A549 (cell line): Measurements from ENCODE around the gene CACNA1C. TPM values are rescaled to one million over a fixed set of nuclear protein-coding genes. Genes with fewer than 3 reads are reported as not detected.
A peak's percentile ranks its signal among the peaks of the same experiment; 100 is the strongest.

Experiments used
- ATAC-seq, 2 experiments: fragments of 200-7000 bp in 1 of 2; fragments of >200 bp in 1 of 2; cut with Nextera tagmentation in 1 of 2; cut with Tn5 transposase in 1 of 2; 3 replicates each; pipeline versions ENCODE4 v1.8.0 to v1.9.1; 2018 to 2020; ENCODE audit warnings: mild to moderate bottlenecking in 1 of 2, moderate library complexity in 1 of 2
- CTCF ChIA-PET: fragments of 300-600 bp; sonication (Branson Sonifier 250); formaldehyde crosslinking; extraction: SDS; loops from one replicate; lab custom pipeline; 2021; ENCODE audit warnings: antibody characterized with exemption, inconsistent platforms; lab: Yijun Ruan, JAX
- POLR2A ChIA-PET: fragments of 350-600 bp; formaldehyde crosslinking; extraction: SDS; loops from one replicate; lab custom pipeline; 2021; ENCODE audit warnings: antibody characterized with exemption, inconsistent platforms; lab: Yijun Ruan, JAX
- DNase-seq, 2 experiments: peaks; one replicate each; pipeline versions ENCODE4 v3.0.0 to v3.0.0-alpha.2; 2011 to 2016; ENCODE audit warnings: low read depth in 1 of 2, low spot score in 1 of 2
- FAIRE-seq: peaks from 2 replicates; lab custom pipeline; 2011; peaks lifted over from hg19 to GRCh38; lab: Jason Lieb, UNC
- H3K27ac ChIP-seq, 2 experiments: fragments of >200 bp; sonication (Bioruptor Twin); formaldehyde crosslinking; 3 replicates each; pipeline ENCODE4 v1.5.1; 2016 to 2017
- H3K4me1 ChIP-seq: fragments of >200 bp; sonication (Bioruptor Twin); formaldehyde crosslinking; 3 replicates; pipeline ENCODE4 v1.6.1; 2016
- H3K4me2 ChIP-seq: fragments of >200 bp; sonication (Bioruptor Twin); formaldehyde crosslinking; 3 replicates; pipeline ENCODE4 v1.6.1; 2016
- H3K4me3 ChIP-seq: fragments of >200 bp; sonication (Bioruptor Twin); formaldehyde crosslinking; 3 replicates; pipeline ENCODE4 v1.5.1; 2016
- H3K9me3 ChIP-seq: fragments of >200 bp; sonication (Bioruptor Twin); formaldehyde crosslinking; 3 replicates; pipeline ENCODE4 v1.6.1; 2016
- CTCF ChIP-seq: fragments of >200 bp; sonication (Bioruptor Twin); formaldehyde crosslinking; IDR thresholded peaks from 3 replicates; pipeline ENCODE4 v1.5.1; 2016
- HES2 ChIP-seq: fragments of >200 bp; sonication (Bioruptor Twin); formaldehyde crosslinking; IDR thresholded peaks from 2 replicates; pipeline ENCODE4 v1.6.1; 2016
- HMGXB4 ChIP-seq: fragments of 250-450 bp; sonication (Bioruptor Pico); IDR thresholded peaks from 2 replicates; pipeline ENCODE4 v1.5.0; 2021; ENCODE audit warnings: mild to moderate bottlenecking, moderate library complexity, borderline replicate concordance
- HOXB5 ChIP-seq: fragments of 250-450 bp; sonication (Bioruptor Pico); IDR thresholded peaks from 2 replicates; pipeline ENCODE4 v1.5.0; 2020; ENCODE audit warnings: mild to moderate bottlenecking, moderate library complexity
- KDM1A ChIP-seq: fragments of 200-600 bp; sonication (generic); IDR thresholded peaks from 2 replicates; pipeline ENCODE4 v1.6.1; 2016; ENCODE audit warnings: low read depth, mild to moderate bottlenecking
- MAX ChIP-seq: IDR thresholded peaks from 2 replicates; pipeline ENCODE4 v1.6.1; 2012
- POLR2AphosphoS2 ChIP-seq: conservative IDR thresholded peaks from 2 replicates; pipeline ENCODE4 v1.6.1; 2012; ENCODE audit warnings: low read length, improper control_type of control experiment, inconsistent platforms
- RAD21 ChIP-seq, 2 experiments: fragments of >200 bp in 1 of 2; sonication (Bioruptor Twin) in 1 of 2; formaldehyde crosslinking in 1 of 2; IDR thresholded peaks in 1 of 2; conservative IDR thresholded peaks in 1 of 2; 2 replicates in 1 of 2; 3 replicates in 1 of 2; pipeline ENCODE4 v1.6.1; 2012 to 2018; ENCODE audit warnings: inconsistent platforms in 1 of 2
- RCOR1 ChIP-seq: fragments of 150-350 bp; IDR thresholded peaks from 2 replicates; pipeline ENCODE4 v1.6.1; 2014; ENCODE audit warnings: antibody characterized with exemption, low read length, low read depth
- SMC3 ChIP-seq: fragments of >200 bp; sonication (Bioruptor Twin); formaldehyde crosslinking; IDR thresholded peaks from 3 replicates; pipeline ENCODE4 v1.6.1; 2018; ENCODE audit warnings: inconsistent platforms
- TP53 ChIP-seq: fragments of 250-450 bp; sonication (Bioruptor Pico); IDR thresholded peaks from 2 replicates; pipeline ENCODE4 v1.5.0; 2021; ENCODE audit warnings: mild to moderate bottlenecking, moderate library complexity
- WGBS: methylation state at CpG from one replicate; pipeline ENCODE4 v1.1.6; 2017; ENCODE audit errors: missing lambda C conversion rate; 5-methylcytosine and 5-hydroxymethylcytosine counted together
- polyA plus RNA-seq, 4 experiments: library from polyadenylated mRNA; depleted of rRNA in 3 of 4; stranded (reverse); fragments of >200 nt; fragmentation: RNase III in 1 of 4; extraction: RNeasy Plus Mini Kit Qiagen cat#74134 plus additional on column Dnase treatment in 1 of 4; gene quantifications; 2 replicates in 3 of 4; 3 replicates in 1 of 4; pipeline ENCODE4 v1.2.3, GENCODE V29; 2011 to 2017

Gene CACNA1C
- polyA plus RNA-seq, 2 of the 4 experiments (the other 2 are of a cell fraction), result not detected

- WGBS, result 38% methylated on average over 21 of the region's 21 CpGs
- peak in 1 of 2 experiments; percentile 49 for DNase-seq
- ChIA-PET CTCF (interaction anchor here (0.7 to 5.0 kb wide), 8 partner anchors 12 to 525 kb away, joined by 3 to 32 read pairs (median 4); no protein-coding TSS in a partner anchor), POLR2A (no interaction called here)
- Histone ChIP-seq H3K27ac (no peak overlapping the region), H3K4me3 (no peak overlapping the region), H3K4me1 (no peaks in the 10 kb centered on the region; the same call in 2 of the 3 replicates), H3K4me2 (no peak overlapping the region), H3K9me3 (no peaks in the 10 kb centered on the region)
- FAIRE-seq, result no peak
- TF ChIP-seq RAD21 (conservative IDR thresholded peaks at IDR 0.05 in 1 of 2, IDR thresholded peaks at IDR 0.05 in 1 of 2) (peak; percentile 49 to 66; a peak in 3 of 5 replicates), CTCF (peak; percentile 45), KDM1A (no peak), SMC3 (peak; percentile 28; the same call in 2 of the 3 replicates)
- ATAC-seq, result peak in 1 of 2 experiments; percentile 70; a peak in 3 of 6 replicates
These were observed 4.4 kb downstream of the CACNA1C start for GRCh38 chr12:2057041-2057794.

GRCh38 chr12:2057795-2058408, 5.1 kb downstream of the CACNA1C start:
- DNase-seq (no peak), ATAC-seq (no peak), FAIRE-seq (no peak)
- 0 out of 3 replicates have a peak, but pooled peaks cover 4% of the 10 kb centered on the region for H3K9me3 ChIP-seq
- H3K4me2 ChIP-seq, result no peak overlapping the region
- TF ChIP-seq RCOR1, result no peak
- TF ChIP-seq CTCF, result no peak
- TF ChIP-seq TP53 (CRISPR knock-in tag), result no peak
- TF ChIP-seq POLR2AphosphoS2, result no peak
- no peak for TF ChIP-seq HMGXB4
- ChIA-PET POLR2A (no interaction called here), CTCF (interaction anchor here (0.6 to 5.0 kb wide), 9 partner anchors 10 to 525 kb away, joined by 3 to 32 read pairs (median 4); no protein-coding TSS in a partner anchor)
- no peak overlapping the region for H3K27ac ChIP-seq
- no peak overlapping the region for H3K4me3 ChIP-seq
- no peaks in the 10 kb centered on the region; the same call in 2 of the 3 replicates for H3K4me1 ChIP-seq
- 31% methylated on average over 8 of the region's 8 CpGs for WGBS

GRCh38 chr12:2058837-2059236, 6.0 kb downstream of the CACNA1C start:
- FAIRE-seq (no peak), ATAC-seq (no peak; a peak in 1 of 6 replicates), DNase-seq (no peak)
- ChIA-PET CTCF (interaction anchor here (0.6 to 5.0 kb wide), 5 partner anchors 9 to 524 kb away, joined by 3 to 32 read pairs (median 4); no protein-coding TSS in a partner anchor), POLR2A (no interaction called here)
- WGBS, result 0% methylated on average over 2 of the region's 6 CpGs
- H3K4me2 ChIP-seq, result no peak overlapping the region
- no peaks in the 10 kb centered on the region for H3K4me1 ChIP-seq
- no peak for TF ChIP-seq HOXB5 (CRISPR knock-in tag)
- no peak for TF ChIP-seq HES2
- TF ChIP-seq MAX, result no peak
- H3K9me3 ChIP-seq, result peaks cover 4% of the 10 kb centered on the region; the same call in 1 of the 3 replicates
- H3K27ac ChIP-seq, result no peak overlapping the region
- H3K4me3 ChIP-seq, result no peak overlapping the region
